Activated naive CD4-positive, alpha-beta T cell treated with anti-CD3 and anti-CD28 coated beads, Interleukin-2, amount 10 ng/mL, durations not matched to agents 7 days and 5 days (primary cell): ENCODE data around the gene GNL3L.
"Not testable (repeated sequence)": the region's sequence is repeated elsewhere in the genome, so short reads cannot be mapped to it uniquely, and the experiment has no call there.

Experiments used
- CTCF ChIA-PET: fragments of 350-600 bp; sonication (Branson Sonifier 250); formaldehyde crosslinking; loops from one replicate; lab custom pipeline; 2021; ENCODE audit warnings: antibody characterized with exemption; lab: Charles Lee
- DNase-seq: peaks from one replicate; pipeline ENCODE4 v3.0.0-alpha.2; 2020
- H3K27ac Mint-ChIP-seq: one replicate; pipeline ENCODE4 v1.8.0; 2021; ENCODE audit warnings: mild to moderate bottlenecking, moderate library complexity, mixed read lengths
- H3K27me3 Mint-ChIP-seq: one replicate; pipeline ENCODE4 v1.8.0; 2021; ENCODE audit warnings: mild to moderate bottlenecking, mixed read lengths
- H3K36me3 Mint-ChIP-seq: one replicate; pipeline ENCODE4 v1.8.0; 2021; ENCODE audit warnings: mixed read lengths
- H3K4me1 Mint-ChIP-seq: one replicate; pipeline ENCODE4 v1.8.0; 2021; ENCODE audit warnings: mixed read lengths
- H3K4me3 Mint-ChIP-seq: one replicate; pipeline ENCODE4 v1.8.0; 2021; ENCODE audit warnings: mild to moderate bottlenecking, moderate library complexity, mixed read lengths
- H3K9me3 Mint-ChIP-seq: one replicate; pipeline ENCODE4 v1.8.0; 2021; ENCODE audit warnings: mixed read lengths

Gene GNL3L

DNA sequence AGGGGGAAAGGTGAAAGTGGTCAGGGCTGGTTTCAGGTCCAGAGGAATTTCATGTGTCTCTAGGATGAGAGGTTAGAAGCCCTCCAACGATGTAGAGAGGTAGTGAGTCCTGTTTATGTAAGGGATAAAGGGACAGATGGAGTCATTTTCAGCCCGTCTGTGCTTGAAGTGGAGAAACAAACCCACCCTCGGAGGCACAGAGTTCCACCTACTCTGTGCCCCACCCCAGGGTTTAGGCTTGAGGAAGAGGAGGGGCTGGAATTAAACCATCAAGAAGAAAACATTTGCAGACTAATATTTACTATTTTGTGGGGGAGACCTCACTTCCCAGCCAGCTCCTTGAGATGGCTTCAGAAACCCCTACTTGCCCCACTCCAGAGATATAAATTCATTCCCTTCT lies 868 bp upstream of the GNL3L start:
- H3K4me1 Mint-ChIP-seq, result peaks cover 34% of the 10 kb centered on the region
- no peak for DNase-seq
- peaks cover 24% of the 10 kb centered on the region for H3K36me3 Mint-ChIP-seq
- peak overlapping the region; percentile 95 for H3K4me3 Mint-ChIP-seq
- peak overlapping the region; percentile 92 for H3K27ac Mint-ChIP-seq
- no peaks in the 10 kb centered on the region for H3K27me3 Mint-ChIP-seq
- peaks cover 7% of the 10 kb centered on the region for H3K9me3 Mint-ChIP-seq
- CTCF ChIA-PET, result interaction anchor here (0.6 to 1.1 kb wide), 2 partner anchors 110 to 359 kb away, joined by 3 read pairs; no protein-coding TSS in a partner anchor

DNA sequence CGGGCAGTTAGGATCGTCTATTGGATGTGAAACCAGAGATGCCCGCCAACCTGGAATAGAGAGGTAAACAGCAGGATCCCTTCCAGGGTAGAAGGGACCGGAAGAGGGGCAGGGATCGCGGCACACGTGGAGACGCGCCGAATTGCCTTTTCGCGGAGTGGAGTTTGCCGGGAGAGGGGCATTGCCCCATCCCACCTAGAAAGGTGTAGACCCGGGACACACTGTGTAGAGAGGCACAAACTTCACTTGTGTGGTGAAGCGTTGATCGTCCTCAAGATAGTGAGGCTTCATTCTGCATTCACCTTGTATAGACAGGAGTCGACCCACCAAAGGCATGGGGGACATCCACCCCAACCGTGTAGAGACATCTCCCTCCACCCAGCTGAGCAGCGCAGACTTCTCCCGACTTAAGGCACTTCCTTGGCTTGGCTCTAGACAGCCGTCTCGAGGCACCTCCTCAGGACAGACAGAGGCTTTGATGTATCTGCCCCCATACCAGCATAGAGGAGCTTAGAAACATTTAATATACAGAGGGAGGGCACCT lies 410 bp downstream of the GNL3L start:
- Mint-ChIP-seq H3K27me3 (no peaks in the 10 kb centered on the region), H3K4me3 (peak overlapping the region; percentile 95), H3K9me3 (peaks cover 7% of the 10 kb centered on the region), H3K36me3 (peaks cover 29% of the 10 kb centered on the region), H3K27ac (peak overlapping the region; percentile 95), H3K4me1 (peaks cover 40% of the 10 kb centered on the region)
- no peak for DNase-seq
- CTCF ChIA-PET, result interaction anchor here (0.7 to 1.1 kb wide), 2 partner anchors 109 kb away, joined by 3 read pairs; no protein-coding TSS in a partner anchor

GRCh38 chrX:54534271-54534670 lies 4.3 kb downstream of the GNL3L start:
- Mint-ChIP-seq H3K4me3 (no peak overlapping the region), H3K27ac (no peak overlapping the region), H3K4me1 (peaks cover 37% of the 10 kb centered on the region), H3K36me3 (peaks cover 32% of the 10 kb centered on the region), H3K27me3 (no peaks in the 10 kb centered on the region), H3K9me3 (no peaks in the 10 kb centered on the region)
- CTCF ChIA-PET, result no interaction called here
- no peak for DNase-seq

DNA sequence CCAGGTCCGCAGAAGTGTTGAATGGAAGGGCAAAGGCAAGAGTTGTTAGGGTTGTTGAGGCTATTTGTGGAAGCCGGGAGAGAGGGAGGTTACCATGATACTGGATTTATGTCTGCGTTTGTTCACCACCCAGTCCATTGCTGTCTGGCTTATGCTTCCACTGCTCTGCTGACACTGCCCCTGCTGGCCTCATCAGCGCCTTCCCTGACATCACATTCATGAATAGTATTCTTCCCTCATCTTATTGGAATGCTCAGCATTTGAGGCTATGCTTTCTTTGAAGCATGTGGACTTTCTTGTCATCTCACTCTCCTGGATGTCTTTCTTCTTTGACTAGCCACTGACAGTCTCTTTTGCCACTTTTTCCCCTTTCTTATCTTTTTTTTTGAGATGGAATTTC lies 10.3 kb downstream of the GNL3L start:
- H3K36me3 Mint-ChIP-seq, result peaks cover 43% of the 10 kb centered on the region
- CTCF ChIA-PET, result no interaction called here
- H3K27ac Mint-ChIP-seq, result no peak overlapping the region

DNA sequence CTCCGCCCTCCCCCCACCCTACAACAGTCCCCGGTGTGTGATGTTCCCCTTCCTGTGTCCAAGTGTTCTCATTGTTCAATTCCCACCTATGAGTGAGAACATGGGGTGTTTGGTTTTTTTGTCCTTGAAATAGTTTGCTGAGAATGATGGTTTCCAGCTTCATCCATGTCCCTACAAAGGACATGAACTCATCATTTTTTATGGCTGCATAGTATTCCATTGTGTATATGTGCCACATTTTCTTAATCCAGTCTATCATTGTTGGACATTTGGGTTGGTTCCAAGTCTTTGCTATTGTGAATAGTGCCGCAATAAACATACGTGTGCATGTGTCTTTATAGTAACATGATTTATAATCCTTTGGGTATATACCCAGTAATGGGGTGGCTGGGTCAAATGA lies 12.2 kb downstream of the GNL3L start:
- H3K4me3 Mint-ChIP-seq, CTCF ChIA-PET, H3K27me3 Mint-ChIP-seq, H3K27ac Mint-ChIP-seq, H3K9me3 Mint-ChIP-seq, DNase-seq, H3K4me1 Mint-ChIP-seq: not testable (repeated sequence)
- peaks cover 44% of the 10 kb centered on the region for H3K36me3 Mint-ChIP-seq

More for the DNA sequence above, 10.3 kb downstream of the GNL3L start:
- Mint-ChIP-seq H3K4me1 (no peaks in the 10 kb centered on the region), H3K4me3 (no peak overlapping the region), H3K9me3 (no peaks in the 10 kb centered on the region), H3K27me3 (no peaks in the 10 kb centered on the region)
- no peak for DNase-seq

DNA sequence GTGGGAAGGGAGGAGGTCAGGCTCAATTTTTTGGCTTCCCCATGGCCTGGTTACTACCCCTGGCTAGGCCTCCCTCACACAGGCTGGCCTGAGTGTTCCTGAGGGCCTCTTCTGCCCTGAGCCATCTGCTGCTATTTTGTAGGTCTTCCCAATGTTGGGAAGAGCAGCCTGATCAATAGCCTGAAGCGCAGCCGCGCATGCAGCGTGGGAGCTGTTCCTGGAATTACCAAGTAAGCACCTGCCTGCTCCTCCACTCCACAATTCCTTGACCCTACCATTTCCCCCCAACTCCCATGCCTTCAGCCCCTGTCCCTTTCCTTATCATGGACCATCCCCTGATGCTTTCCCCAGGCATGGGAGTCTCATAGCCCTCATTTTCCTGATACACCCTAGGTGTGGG lies 20.8 kb downstream of the GNL3L start:
- Mint-ChIP-seq H3K4me1 (no peaks in the 10 kb centered on the region), H3K36me3 (peaks cover 38% of the 10 kb centered on the region), H3K9me3 (no peaks in the 10 kb centered on the region), H3K27ac (no peak overlapping the region), H3K4me3 (no peak overlapping the region), H3K27me3 (no peaks in the 10 kb centered on the region)
- no peak for DNase-seq
- CTCF ChIA-PET, result no interaction called here

- H3K4me1 Mint-ChIP-seq, result no peaks in the 10 kb centered on the region
- no peaks in the 10 kb centered on the region for H3K9me3 Mint-ChIP-seq
- DNase-seq, result no peak
- CTCF ChIA-PET, result no interaction called here
- H3K27me3 Mint-ChIP-seq, result no peaks in the 10 kb centered on the region
- H3K4me3 Mint-ChIP-seq, result no peak overlapping the region
- H3K27ac Mint-ChIP-seq, result no peak overlapping the region
- peaks cover 40% of the 10 kb centered on the region for H3K36me3 Mint-ChIP-seq
Observed at GRCh38 chrX:54551801-54552200, 21.8 kb downstream of the GNL3L start.

DNA sequence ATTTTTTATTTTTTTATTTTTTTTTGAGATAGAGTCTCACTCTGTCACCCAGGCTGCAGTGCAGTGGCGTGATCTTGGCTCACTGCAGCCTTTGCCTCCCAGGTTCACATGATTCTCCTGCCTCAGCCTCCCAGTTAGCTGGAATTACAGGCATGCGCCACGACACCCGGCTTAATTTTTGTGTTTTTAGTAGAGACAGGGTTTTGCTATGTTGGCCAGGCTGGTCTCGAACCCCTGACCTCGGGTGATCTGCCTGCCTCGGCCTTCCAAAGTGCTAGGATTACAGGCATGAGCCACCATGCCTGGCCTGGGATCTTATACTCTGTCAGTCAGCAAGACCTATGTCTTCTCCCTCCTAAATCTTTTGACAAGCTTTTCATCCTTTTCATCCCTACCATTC lies 25.0 kb downstream of the GNL3L start:
- CTCF ChIA-PET, H3K4me3 Mint-ChIP-seq, H3K27me3 Mint-ChIP-seq, H3K9me3 Mint-ChIP-seq, H3K27ac Mint-ChIP-seq, H3K4me1 Mint-ChIP-seq, DNase-seq: not testable (repeated sequence)
- peaks cover 30% of the 10 kb centered on the region for H3K36me3 Mint-ChIP-seq

DNA sequence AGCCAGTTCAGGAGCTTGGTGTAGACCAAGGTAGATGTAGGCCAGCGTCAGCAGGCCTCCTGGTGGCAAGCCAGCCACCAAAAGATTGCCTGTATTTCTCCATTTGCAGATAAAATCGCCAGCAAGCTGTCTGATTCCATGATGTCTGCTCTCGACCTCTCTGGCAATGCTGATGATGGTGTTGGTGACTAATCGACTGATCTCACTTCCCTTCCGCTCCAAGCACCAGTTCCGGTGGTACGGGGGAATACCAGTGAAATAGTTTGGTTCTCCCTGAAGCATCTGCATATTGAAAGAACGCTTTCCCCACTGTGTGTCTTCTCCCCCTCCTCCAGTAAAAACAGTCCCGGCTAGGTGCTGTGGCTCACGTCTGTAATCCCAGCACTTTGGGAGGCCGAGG lies 30.4 kb downstream of the GNL3L start:
- no peak overlapping the region for H3K27ac Mint-ChIP-seq

GRCh38 chrX:54561622-54562021 lies 31.6 kb downstream of the GNL3L start:
- H3K4me1 Mint-ChIP-seq, result no peaks in the 10 kb centered on the region
- no peak overlapping the region for H3K4me3 Mint-ChIP-seq
- H3K9me3 Mint-ChIP-seq, result no peaks in the 10 kb centered on the region
- H3K27me3 Mint-ChIP-seq, result no peaks in the 10 kb centered on the region
- peaks cover 32% of the 10 kb centered on the region for H3K36me3 Mint-ChIP-seq
- no peak overlapping the region for H3K27ac Mint-ChIP-seq
- CTCF ChIA-PET, result no interaction called here
- no peak for DNase-seq

More for the DNA sequence above, 30.4 kb downstream of the GNL3L start:
- Mint-ChIP-seq H3K4me1 (no peaks in the 10 kb centered on the region), H3K9me3 (no peaks in the 10 kb centered on the region), H3K27me3 (no peaks in the 10 kb centered on the region), H3K36me3 (peaks cover 36% of the 10 kb centered on the region), H3K4me3 (no peak overlapping the region)
- CTCF ChIA-PET, result no interaction called here
- no peak for DNase-seq

- no peak for DNase-seq
- CTCF ChIA-PET, result no interaction called here
- peaks cover 31% of the 10 kb centered on the region for H3K36me3 Mint-ChIP-seq
- H3K27me3 Mint-ChIP-seq, result no peaks in the 10 kb centered on the region
- no peaks in the 10 kb centered on the region for H3K9me3 Mint-ChIP-seq
- no peak overlapping the region for H3K27ac Mint-ChIP-seq
- no peaks in the 10 kb centered on the region for H3K4me1 Mint-ChIP-seq
- H3K4me3 Mint-ChIP-seq, result no peak overlapping the region
Observed at GRCh38 chrX:54564936-54565335, 34.9 kb downstream of the GNL3L start.

- no peaks in the 10 kb centered on the region for H3K4me1 Mint-ChIP-seq
- no peak overlapping the region for H3K4me3 Mint-ChIP-seq
- no peaks in the 10 kb centered on the region for H3K27me3 Mint-ChIP-seq
- peaks cover 2% of the 10 kb centered on the region for H3K9me3 Mint-ChIP-seq
- H3K36me3 Mint-ChIP-seq, result peaks cover 25% of the 10 kb centered on the region
- CTCF ChIA-PET, result no interaction called here
- DNase-seq, result no peak
- H3K27ac Mint-ChIP-seq, result peak overlapping the region; percentile 39
Observed at GRCh38 chrX:54570332-54570731, 40.3 kb downstream of the GNL3L start.

GRCh38 chrX:54572641-54573040 lies 42.6 kb downstream of the GNL3L start:
- H3K4me1 Mint-ChIP-seq, H3K27ac Mint-ChIP-seq, H3K9me3 Mint-ChIP-seq, DNase-seq, CTCF ChIA-PET, H3K27me3 Mint-ChIP-seq, H3K4me3 Mint-ChIP-seq: not testable (repeated sequence)
- peaks cover 31% of the 10 kb centered on the region for H3K36me3 Mint-ChIP-seq

- Mint-ChIP-seq H3K27ac (no peak overlapping the region), H3K36me3 (peaks cover 6% of the 10 kb centered on the region), H3K27me3 (no peaks in the 10 kb centered on the region), H3K9me3 (peaks cover 2% of the 10 kb centered on the region), H3K4me1 (peaks cover 7% of the 10 kb centered on the region), H3K4me3 (no peak overlapping the region)
- no peak for DNase-seq
- CTCF ChIA-PET, result no interaction called here
Observed at GRCh38 chrX:54597728-54598127, 67.7 kb downstream of the GNL3L start.

GRCh38 chrX:54602563-54602962 lies 72.5 kb downstream of the GNL3L start:
- CTCF ChIA-PET, result no interaction called here
- DNase-seq, result no peak
- no peaks in the 10 kb centered on the region for H3K4me1 Mint-ChIP-seq
- no peak overlapping the region for H3K27ac Mint-ChIP-seq
- no peaks in the 10 kb centered on the region for H3K27me3 Mint-ChIP-seq
- H3K4me3 Mint-ChIP-seq, result no peak overlapping the region
- no peaks in the 10 kb centered on the region for H3K9me3 Mint-ChIP-seq
- no peaks in the 10 kb centered on the region for H3K36me3 Mint-ChIP-seq
